Measurements from ENCODE around the gene MAPK1IP1L.

DNA sequence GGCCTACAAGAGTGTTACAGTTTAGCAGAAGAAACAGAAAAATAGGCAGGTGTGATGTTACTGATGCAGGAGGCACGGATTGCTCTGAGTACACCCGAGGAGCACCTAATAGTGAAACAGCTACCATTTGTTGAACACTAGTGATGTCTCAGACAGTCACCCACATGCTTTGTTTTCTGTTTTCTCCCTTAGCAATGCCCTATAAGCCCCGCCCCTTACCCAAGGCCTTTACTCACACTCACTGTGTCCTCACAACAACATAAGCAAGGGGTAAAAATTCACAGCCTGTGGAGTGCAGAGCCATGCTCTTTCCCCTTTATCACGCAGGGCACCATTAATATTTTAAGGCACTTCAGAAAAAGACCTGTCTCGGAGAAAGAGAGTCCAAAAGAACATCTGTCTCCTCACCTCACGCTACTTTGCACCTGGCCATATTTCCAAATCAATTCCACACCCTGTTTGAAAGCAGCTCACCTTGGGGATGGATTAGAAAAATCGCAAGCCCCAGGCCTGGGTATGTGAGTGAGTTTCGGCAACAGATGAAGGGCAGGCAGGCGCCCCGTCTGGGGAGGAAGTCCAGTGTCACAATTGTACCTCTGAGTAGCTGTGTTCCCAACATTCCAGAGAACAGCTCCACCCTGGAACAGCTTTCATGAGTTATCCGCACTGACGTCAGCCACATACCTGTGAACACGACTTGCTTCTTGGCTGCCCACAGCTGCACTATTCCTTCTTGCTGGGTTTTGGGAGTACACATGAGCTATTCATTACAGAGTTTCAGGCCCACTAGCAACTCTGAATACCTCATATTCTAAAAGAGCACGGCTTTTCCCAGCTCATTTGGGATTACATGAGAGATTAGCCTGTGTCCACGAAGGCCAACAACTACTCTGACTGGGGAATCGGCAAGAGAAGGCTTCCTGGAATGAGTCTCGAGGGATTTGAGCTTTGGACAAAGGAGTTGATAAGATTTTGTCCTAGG is 26.0 kb downstream of the MAPK1IP1L start:
- TF ChIP-seq, protein P1, sequence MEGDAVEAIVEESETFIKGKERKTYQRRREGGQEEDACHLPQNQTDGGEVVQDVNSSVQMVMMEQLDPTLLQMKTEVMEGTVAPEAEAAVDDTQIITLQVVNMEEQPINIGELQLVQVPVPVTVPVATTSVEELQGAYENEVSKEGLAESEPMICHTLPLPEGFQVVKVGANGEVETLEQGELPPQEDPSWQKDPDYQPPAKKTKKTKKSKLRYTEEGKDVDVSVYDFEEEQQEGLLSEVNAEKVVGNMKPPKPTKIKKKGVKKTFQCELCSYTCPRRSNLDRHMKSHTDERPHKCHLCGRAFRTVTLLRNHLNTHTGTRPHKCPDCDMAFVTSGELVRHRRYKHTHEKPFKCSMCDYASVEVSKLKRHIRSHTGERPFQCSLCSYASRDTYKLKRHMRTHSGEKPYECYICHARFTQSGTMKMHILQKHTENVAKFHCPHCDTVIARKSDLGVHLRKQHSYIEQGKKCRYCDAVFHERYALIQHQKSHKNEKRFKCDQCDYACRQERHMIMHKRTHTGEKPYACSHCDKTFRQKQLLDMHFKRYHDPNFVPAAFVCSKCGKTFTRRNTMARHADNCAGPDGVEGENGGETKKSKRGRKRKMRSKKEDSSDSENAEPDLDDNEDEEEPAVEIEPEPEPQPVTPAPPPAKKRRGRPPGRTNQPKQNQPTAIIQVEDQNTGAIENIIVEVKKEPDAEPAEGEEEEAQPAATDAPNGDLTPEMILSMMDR (conservative IDR thresholded peaks at IDR 0.05; ENCODE audit: low read depth, low read length) = no peak
- TF ChIP-seq SMC3 (IDR thresholded peaks at IDR 0.05; ENCODE audit: low read depth, low read length) = no peak
- TF ChIP-seq POLR2A (IDR thresholded peaks at IDR 0.05; ENCODE audit: low read depth, low read length) = no peak
- TF ChIP-seq CEBPB (IDR thresholded peaks at IDR 0.05; ENCODE audit: low read depth, low read length) = no peak

Data from IMR-90 (cell line).